Measurements from ENCODE around the gene FGF12. TPM values are rescaled to one million over a fixed set of nuclear protein-coding genes. Genes with fewer than 3 reads are reported as not detected.

FGF12 gene
- total and polyA plus RNA-seq, 3 experiments from 2014 or later, result not detected

- POLR2A ChIA-PET, result no interaction called here
- Mint-ChIP-seq H3K9me3 (peaks cover 0 to under 1% (median 0%) of the 10 kb centered on the region in 5 donors), H3K36me3 (no peaks in the 10 kb centered on the region), H3K27me3 (no peaks in the 10 kb centered on the region), H3K4me3 (no peak overlapping the region), H3K4me1 (no peaks in the 10 kb centered on the region), H3K27ac (no peak overlapping the region)
- CTCF ChIA-PET, result no interaction called here
- Histone ChIP-seq H3K4me1 (ENCODE audit: insufficient read depth, low read length) (no peaks in the 10 kb centered on the region), H3K4me3 (ENCODE audit: low read length) (no peak overlapping the region), H3K27me3 (ENCODE audit: insufficient read depth, low read length, poor library complexity, severe bottlenecking) (no peaks in the 10 kb centered on the region), H3K27ac (ENCODE audit: low read depth, low read length) (no peak overlapping the region), H3K9me3 (ENCODE audit: low read length) (no peaks in the 10 kb centered on the region), H3K36me3 (ENCODE audit: insufficient read depth, low read length) (no peaks in the 10 kb centered on the region)
- DNase-seq, result no peak
Measured at GRCh38 chr3:192373032-192373431, 354.3 kb downstream of the FGF12 start.

GRCh38 chr3:192372616-192373015 is 354.7 kb downstream of the FGF12 start:
- no peaks in the 10 kb centered on the region for H3K27me3 ChIP-seq (ENCODE audit: insufficient read depth, low read length, poor library complexity, severe bottlenecking)
- ChIA-PET POLR2A (no interaction called here), CTCF (no interaction called here)
- Mint-ChIP-seq H3K27me3 (no peaks in the 10 kb centered on the region), H3K27ac (no peak overlapping the region), H3K4me3 (no peak overlapping the region), H3K4me1 (no peaks in the 10 kb centered on the region), H3K36me3 (no peaks in the 10 kb centered on the region), H3K9me3 (peaks cover 0 to 2% (median 0%) of the 10 kb centered on the region in 5 donors)
- no peak for DNase-seq
- H3K27ac ChIP-seq (ENCODE audit: low read depth, low read length), result no peak overlapping the region
- no peaks in the 10 kb centered on the region for H3K4me1 ChIP-seq (ENCODE audit: insufficient read depth, low read length)
- no peak overlapping the region for H3K4me3 ChIP-seq (ENCODE audit: low read length)
- no peaks in the 10 kb centered on the region for H3K36me3 ChIP-seq (ENCODE audit: insufficient read depth, low read length)
- H3K9me3 ChIP-seq (ENCODE audit: low read length), result no peaks in the 10 kb centered on the region

GRCh38 chr3:192371870-192372400 is 355.4 kb downstream of the FGF12 start:
- no peaks in the 10 kb centered on the region for H3K36me3 Mint-ChIP-seq

GRCh38 chr3:192367616-192368015 is 359.7 kb downstream of the FGF12 start:
- Mint-ChIP-seq H3K9me3 (peaks cover 0 to 2% (median 1%) of the 10 kb centered on the region in 5 donors), H3K4me1 (no peaks in the 10 kb centered on the region), H3K27ac (no peak overlapping the region), H3K4me3 (no peak overlapping the region), H3K27me3 (no peaks in the 10 kb centered on the region), H3K36me3 (no peaks in the 10 kb centered on the region)
- Histone ChIP-seq H3K9me3 (ENCODE audit: low read length) (no peaks in the 10 kb centered on the region), H3K27ac (ENCODE audit: low read depth, low read length) (no peak overlapping the region), H3K27me3 (ENCODE audit: insufficient read depth, low read length, poor library complexity, severe bottlenecking) (no peaks in the 10 kb centered on the region), H3K36me3 (ENCODE audit: insufficient read depth, low read length) (no peaks in the 10 kb centered on the region), H3K4me1 (ENCODE audit: insufficient read depth, low read length) (no peaks in the 10 kb centered on the region), H3K4me3 (ENCODE audit: low read length) (no peak overlapping the region)
- ChIA-PET POLR2A (no interaction called here), CTCF (no interaction called here)
- no peak for DNase-seq

More at GRCh38 chr3:192371870-192372400, 355.4 kb downstream of the FGF12 start:
- CTCF ChIA-PET, result no interaction called here
- Mint-ChIP-seq H3K4me3 (no peak overlapping the region), H3K27me3 (no peaks in the 10 kb centered on the region), H3K4me1 (no peaks in the 10 kb centered on the region), H3K27ac (no peak overlapping the region), H3K9me3 (peaks cover 0 to 2% (median 0%) of the 10 kb centered on the region in 5 donors)
- H3K27me3 ChIP-seq (ENCODE audit: insufficient read depth, low read length, poor library complexity, severe bottlenecking), result no peaks in the 10 kb centered on the region
- H3K36me3 ChIP-seq (ENCODE audit: insufficient read depth, low read length), result no peaks in the 10 kb centered on the region
- no peak for DNase-seq
- no peak overlapping the region for H3K4me3 ChIP-seq (ENCODE audit: low read length)
- no peaks in the 10 kb centered on the region for H3K9me3 ChIP-seq (ENCODE audit: low read length)
- H3K27ac ChIP-seq (ENCODE audit: low read depth, low read length), result no peak overlapping the region
- POLR2A ChIA-PET, result no interaction called here
- no peaks in the 10 kb centered on the region for H3K4me1 ChIP-seq (ENCODE audit: insufficient read depth, low read length)

GRCh38 chr3:192366916-192367315 is 360.4 kb downstream of the FGF12 start:
- no peaks in the 10 kb centered on the region for H3K4me1 Mint-ChIP-seq
- peaks cover 0 to 5% (median 2%) of the 10 kb centered on the region in 5 donors for H3K9me3 Mint-ChIP-seq
- POLR2A ChIA-PET, result no interaction called here
- no peak for DNase-seq
- no peak overlapping the region for H3K4me3 ChIP-seq (ENCODE audit: low read length)
- no peaks in the 10 kb centered on the region for H3K36me3 ChIP-seq (ENCODE audit: insufficient read depth, low read length)
- H3K36me3 Mint-ChIP-seq, result no peaks in the 10 kb centered on the region
- H3K9me3 ChIP-seq (ENCODE audit: low read length), result no peaks in the 10 kb centered on the region
- no peaks in the 10 kb centered on the region for H3K4me1 ChIP-seq (ENCODE audit: insufficient read depth, low read length)
- no peak overlapping the region for H3K27ac ChIP-seq (ENCODE audit: low read depth, low read length)
- no peaks in the 10 kb centered on the region for H3K27me3 ChIP-seq (ENCODE audit: insufficient read depth, low read length, poor library complexity, severe bottlenecking)
- no peaks in the 10 kb centered on the region for H3K27me3 Mint-ChIP-seq
- no peak overlapping the region for H3K27ac Mint-ChIP-seq
- no peak overlapping the region for H3K4me3 Mint-ChIP-seq
- CTCF ChIA-PET, result no interaction called here

- H3K36me3 Mint-ChIP-seq, result no peaks in the 10 kb centered on the region
- CTCF ChIA-PET, result no interaction called here
Measured at GRCh38 chr3:192365571-192365970, 361.8 kb downstream of the FGF12 start.

GRCh38 chr3:192364316-192364715 is 363.0 kb downstream of the FGF12 start:
- Histone ChIP-seq H3K27me3 (ENCODE audit: insufficient read depth, low read length, poor library complexity, severe bottlenecking) (no peaks in the 10 kb centered on the region), H3K4me1 (ENCODE audit: insufficient read depth, low read length) (no peaks in the 10 kb centered on the region), H3K36me3 (ENCODE audit: insufficient read depth, low read length) (no peaks in the 10 kb centered on the region), H3K9me3 (ENCODE audit: low read length) (no peaks in the 10 kb centered on the region), H3K27ac (ENCODE audit: low read depth, low read length) (no peak overlapping the region), H3K4me3 (ENCODE audit: low read length) (no peak overlapping the region)
- Mint-ChIP-seq H3K27me3 (no peaks in the 10 kb centered on the region), H3K4me1 (no peaks in the 10 kb centered on the region), H3K4me3 (no peak overlapping the region), H3K9me3 (peaks cover 0 to 5% (median 2%) of the 10 kb centered on the region in 5 donors), H3K36me3 (no peaks in the 10 kb centered on the region), H3K27ac (no peak overlapping the region)
- ChIA-PET POLR2A (no interaction called here), CTCF (no interaction called here)
- DNase-seq, result no peak

More at GRCh38 chr3:192365571-192365970, 361.8 kb downstream of the FGF12 start:
- POLR2A ChIA-PET, result no interaction called here
- Mint-ChIP-seq H3K9me3 (peaks cover 0 to 5% (median 2%) of the 10 kb centered on the region in 5 donors), H3K27ac (no peak overlapping the region), H3K27me3 (no peaks in the 10 kb centered on the region), H3K4me3 (no peak overlapping the region), H3K4me1 (no peaks in the 10 kb centered on the region)
- Histone ChIP-seq H3K4me1 (ENCODE audit: insufficient read depth, low read length) (no peaks in the 10 kb centered on the region), H3K9me3 (ENCODE audit: low read length) (no peaks in the 10 kb centered on the region), H3K27me3 (ENCODE audit: insufficient read depth, low read length, poor library complexity, severe bottlenecking) (no peaks in the 10 kb centered on the region), H3K27ac (ENCODE audit: low read depth, low read length) (no peak overlapping the region), H3K36me3 (ENCODE audit: insufficient read depth, low read length) (no peaks in the 10 kb centered on the region), H3K4me3 (ENCODE audit: low read length) (no peak overlapping the region)
- no peak for DNase-seq

- Histone ChIP-seq H3K4me1 (ENCODE audit: insufficient read depth, low read length) (no peaks in the 10 kb centered on the region), H3K4me3 (ENCODE audit: low read length) (no peak overlapping the region), H3K27ac (ENCODE audit: low read depth, low read length) (no peak overlapping the region), H3K36me3 (ENCODE audit: insufficient read depth, low read length) (no peaks in the 10 kb centered on the region), H3K9me3 (ENCODE audit: low read length) (no peaks in the 10 kb centered on the region), H3K27me3 (ENCODE audit: insufficient read depth, low read length, poor library complexity, severe bottlenecking) (no peaks in the 10 kb centered on the region)
- DNase-seq, result no peak
- ChIA-PET CTCF (no interaction called here), POLR2A (no interaction called here)
- no peaks in the 10 kb centered on the region for H3K27me3 Mint-ChIP-seq
- H3K27ac Mint-ChIP-seq, result no peak overlapping the region
- H3K4me1 Mint-ChIP-seq, result no peaks in the 10 kb centered on the region
- no peaks in the 10 kb centered on the region for H3K36me3 Mint-ChIP-seq
- peaks cover 0 to 10% (median 0%) of the 10 kb centered on the region in 5 donors for H3K9me3 Mint-ChIP-seq
- no peak overlapping the region for H3K4me3 Mint-ChIP-seq
Measured at GRCh38 chr3:192354687-192355086, 372.7 kb downstream of the FGF12 start.

- H3K36me3 ChIP-seq (ENCODE audit: insufficient read depth, low read length), result no peaks in the 10 kb centered on the region
- ChIA-PET POLR2A (no interaction called here), CTCF (no interaction called here)
- H3K36me3 Mint-ChIP-seq, result no peaks in the 10 kb centered on the region
- DNase-seq, result no peak
- H3K27me3 Mint-ChIP-seq, result no peaks in the 10 kb centered on the region
- H3K27ac Mint-ChIP-seq, result no peak overlapping the region
- no peaks in the 10 kb centered on the region for H3K9me3 ChIP-seq (ENCODE audit: low read length)
- H3K27me3 ChIP-seq (ENCODE audit: insufficient read depth, low read length, poor library complexity, severe bottlenecking), result no peaks in the 10 kb centered on the region
- no peaks in the 10 kb centered on the region for H3K4me1 ChIP-seq (ENCODE audit: insufficient read depth, low read length)
- H3K4me3 ChIP-seq (ENCODE audit: low read length), result no peak overlapping the region
- H3K9me3 Mint-ChIP-seq, result peaks cover 0 to 10% (median 0%) of the 10 kb centered on the region in 5 donors
- H3K27ac ChIP-seq (ENCODE audit: low read depth, low read length), result no peak overlapping the region
- no peaks in the 10 kb centered on the region for H3K4me1 Mint-ChIP-seq
- H3K4me3 Mint-ChIP-seq, result no peak overlapping the region
Measured at GRCh38 chr3:192352142-192352541, 375.2 kb downstream of the FGF12 start.

Measured in CD8-positive, alpha-beta memory T cell (primary cell).